ENCODE data around the gene SQOR. TPM values are rescaled to one million over a fixed set of nuclear protein-coding genes. Genes with fewer than 3 reads are reported as not detected.
"Not testable (repeated sequence)": the region's sequence is repeated elsewhere in the genome, so short reads cannot be mapped to it uniquely, and the experiment has no call there.

SQOR gene
- total RNA-seq, 4 donors from 2014 or later = 85.8 to 101 (median 96.7) TPM

- no peak for DNase-seq
- Histone ChIP-seq H3K4me3 (no peak overlapping the region), H3K4me1 (peaks cover 0 to 45% (median 6%) of the 10 kb centered on the region in 4 donors), H3K27ac (no peak overlapping the region), H3K27me3 (no peaks in the 10 kb centered on the region), H3K9me3 (no peaks in the 10 kb centered on the region), H3K36me3 (peaks cover 0 to 7% (median 0%) of the 10 kb centered on the region in 3 donors)
- TF ChIP-seq POLR2A (IDR thresholded peaks at IDR 0.05) (no peak), CTCF (IDR thresholded peaks at IDR 0.05) (no peak)
These were observed 13.0 kb downstream of the SQOR start for GRCh38 chr15:45647828-45648227.

- TF ChIP-seq CTCF (IDR thresholded peaks at IDR 0.05) (no peak), POLR2A (IDR thresholded peaks at IDR 0.05) (no peak)
- Histone ChIP-seq H3K36me3 (peaks cover 0 to 7% (median 0%) of the 10 kb centered on the region in 3 donors), H3K27me3 (no peaks in the 10 kb centered on the region), H3K4me3 (no peak overlapping the region), H3K4me1 (peaks cover 0 to 49% (median 6%) of the 10 kb centered on the region in 4 donors), H3K9me3 (no peaks in the 10 kb centered on the region), H3K27ac (peak overlapping the region in 2 of 4 donors; percentile 58 to 71)
- DNase-seq = peak in 1 of 3 donors; percentile 68
These were observed 13.8 kb downstream of the SQOR start for GRCh38 chr15:45648521-45649200.

- peaks cover 0 to 50% (median 6%) of the 10 kb centered on the region in 4 donors for H3K4me1 ChIP-seq
- H3K9me3 ChIP-seq, H3K4me3 ChIP-seq, H3K36me3 ChIP-seq, H3K27ac ChIP-seq, H3K27me3 ChIP-seq: not testable (repeated sequence)
- peak in 1 of 3 donors; percentile 15 for DNase-seq
These were observed 15.2 kb downstream of the SQOR start for GRCh38 chr15:45650007-45650406.

- Histone ChIP-seq H3K4me1 (peaks cover 0 to 40% (median 4%) of the 10 kb centered on the region in 4 donors), H3K4me3 (no peak overlapping the region), H3K27me3 (no peaks in the 10 kb centered on the region), H3K36me3 (peaks cover 0 to 7% (median 0%) of the 10 kb centered on the region in 3 donors), H3K9me3 (no peaks in the 10 kb centered on the region), H3K27ac (no peak overlapping the region)
- peak in 1 of 3 donors; percentile 37 for DNase-seq
- no peak for TF ChIP-seq CTCF (IDR thresholded peaks at IDR 0.05)
- no peak for TF ChIP-seq POLR2A (IDR thresholded peaks at IDR 0.05)
These were observed 16.2 kb downstream of the SQOR start for GRCh38 chr15:45650889-45651525.

GRCh38 chr15:45653702-45654424 is 19.0 kb downstream of the SQOR start:
- TF ChIP-seq CTCF (IDR thresholded peaks at IDR 0.05) (no peak), POLR2A (IDR thresholded peaks at IDR 0.05) (no peak)
- Histone ChIP-seq H3K4me3 (no peak overlapping the region), H3K9me3 (no peaks in the 10 kb centered on the region), H3K36me3 (peaks cover 0 to 8% (median 0%) of the 10 kb centered on the region in 3 donors), H3K27ac (peak overlapping the region; percentile 31 to 66 (median 48)), H3K27me3 (no peaks in the 10 kb centered on the region), H3K4me1 (peaks cover 2 to 53% (median 4%) of the 10 kb centered on the region in 4 donors)
- peak in 1 of 3 donors; percentile 44 for DNase-seq
